Uterus (tissue), 4 donors: Measurements from ENCODE around the gene EAF2. TPM values are rescaled to one million over a fixed set of nuclear protein-coding genes. Genes with fewer than 3 reads are reported as not detected.

ENCODE experiments used
- DNase-seq, 2 donors: peaks; one replicate each; pipeline ENCODE4 v3.0.0-alpha.2; 2019 to 2020
- H3K27ac ChIP-seq, 2 donors: fragments of 200-600 bp; sonication (generic); 1 replicate in 1 of 2; 2 replicates in 1 of 2; pipeline ENCODE4 v1.5.1; 2016 to 2018
- H3K27me3 ChIP-seq, 2 donors: fragments of 200-600 bp; sonication (generic); one replicate each; pipeline ENCODE4 v1.5.1; 2018 to 2019; ENCODE audit warnings: control low read depth in 1 of 2
- H3K36me3 ChIP-seq, 2 donors: fragments of 200-600 bp; sonication (generic); one replicate each; pipeline ENCODE4 v1.5.1; 2019; ENCODE audit warnings: control low read depth in 1 of 2
- H3K4me1 ChIP-seq, 2 donors: fragments of 200-600 bp; sonication (generic); one replicate each; pipeline ENCODE4 v1.5.1; 2018 to 2019; ENCODE audit warnings: control low read depth in 1 of 2
- H3K4me3 ChIP-seq, 2 donors: fragments of 200-600 bp; sonication (generic); 1 replicate in 1 of 2; 2 replicates in 1 of 2; pipeline ENCODE4 v1.5.1; 2018 to 2019; ENCODE audit warnings: mild to moderate bottlenecking in 1 of 2
- H3K9me3 ChIP-seq, 2 donors: fragments of 200-600 bp; sonication (generic); one replicate each; pipeline ENCODE4 v1.5.1; 2019; ENCODE audit warnings: control low read depth in 1 of 2
- POLR2A ChIP-seq, 2 donors: fragments of 450-650 bp; IDR thresholded peaks; one replicate each; pipeline ENCODE4 v1.6.1; 2016; ENCODE audit warnings: antibody characterized with exemption in 2 of 2, mild to moderate bottlenecking in 1 of 2, moderate library complexity in 1 of 2
- intact Hi-C: fragments of 100-400 bp; cut with DNase I; formaldehyde crosslinking; loops from one replicate; pipeline ENCODE4 v1.15.1; 2023; ENCODE audit warnings: low total_unique reads
- total RNA-seq, 4 donors: library from RNA; depleted of rRNA in 3 of 4; stranded (reverse); fragments of >200 nt in 3 of 4; gene quantifications; one replicate each; pipeline versions ENCODE4 v1.1.0 to v1.2.4, GENCODE V29; 2014 to 2023
- TF ChIP-seq, protein P1 (sequence below), 4 experiments: fragments of 200-600 bp in 2 of 4; fragments of 450-650 bp in 2 of 4; sonication (generic) in 2 of 4; IDR thresholded peaks; one replicate each; pipeline ENCODE4 v1.5.1; 2016 to 2019; ENCODE audit warnings: antibody characterized with exemption in 4 of 4, mild to moderate bottlenecking in 2 of 4, moderate library complexity in 1 of 4
- donor health status: DM: yes; HTN: yes; CAD: no.

EAF2 gene
- total RNA-seq, 4 donors from 2014 or later: 0.88 to 21.8 (median 6.9) TPM

DNA sequence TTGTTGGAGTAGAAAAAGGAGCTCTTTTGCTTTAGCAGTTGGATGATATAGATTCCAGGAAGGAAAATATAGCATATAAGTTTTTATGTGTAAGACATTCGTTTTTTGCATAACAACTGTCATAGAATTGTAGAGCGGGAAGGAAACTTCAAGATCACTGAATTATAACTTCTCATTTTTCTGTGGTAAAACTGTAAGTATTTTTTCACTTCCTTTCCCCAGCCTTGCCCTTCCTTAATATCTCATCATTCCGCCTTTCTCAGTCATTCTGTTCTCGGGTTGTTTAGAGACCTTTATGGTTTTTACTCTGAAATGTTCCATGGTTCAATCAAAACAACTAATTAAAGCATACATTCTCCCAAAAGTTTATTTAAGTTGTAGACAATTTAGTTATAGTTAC lies 1.1 kb downstream of the EAF2 start:
- intact Hi-C loops: no loop called here
- H3K4me3 ChIP-seq: peak overlapping the region in 1 of 2 donors; percentile 78
- TF ChIP-seq, protein P1, sequence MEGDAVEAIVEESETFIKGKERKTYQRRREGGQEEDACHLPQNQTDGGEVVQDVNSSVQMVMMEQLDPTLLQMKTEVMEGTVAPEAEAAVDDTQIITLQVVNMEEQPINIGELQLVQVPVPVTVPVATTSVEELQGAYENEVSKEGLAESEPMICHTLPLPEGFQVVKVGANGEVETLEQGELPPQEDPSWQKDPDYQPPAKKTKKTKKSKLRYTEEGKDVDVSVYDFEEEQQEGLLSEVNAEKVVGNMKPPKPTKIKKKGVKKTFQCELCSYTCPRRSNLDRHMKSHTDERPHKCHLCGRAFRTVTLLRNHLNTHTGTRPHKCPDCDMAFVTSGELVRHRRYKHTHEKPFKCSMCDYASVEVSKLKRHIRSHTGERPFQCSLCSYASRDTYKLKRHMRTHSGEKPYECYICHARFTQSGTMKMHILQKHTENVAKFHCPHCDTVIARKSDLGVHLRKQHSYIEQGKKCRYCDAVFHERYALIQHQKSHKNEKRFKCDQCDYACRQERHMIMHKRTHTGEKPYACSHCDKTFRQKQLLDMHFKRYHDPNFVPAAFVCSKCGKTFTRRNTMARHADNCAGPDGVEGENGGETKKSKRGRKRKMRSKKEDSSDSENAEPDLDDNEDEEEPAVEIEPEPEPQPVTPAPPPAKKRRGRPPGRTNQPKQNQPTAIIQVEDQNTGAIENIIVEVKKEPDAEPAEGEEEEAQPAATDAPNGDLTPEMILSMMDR (IDR thresholded peaks at IDR 0.05): no peak
- TF ChIP-seq POLR2A (IDR thresholded peaks at IDR 0.05): no peak

DNA sequence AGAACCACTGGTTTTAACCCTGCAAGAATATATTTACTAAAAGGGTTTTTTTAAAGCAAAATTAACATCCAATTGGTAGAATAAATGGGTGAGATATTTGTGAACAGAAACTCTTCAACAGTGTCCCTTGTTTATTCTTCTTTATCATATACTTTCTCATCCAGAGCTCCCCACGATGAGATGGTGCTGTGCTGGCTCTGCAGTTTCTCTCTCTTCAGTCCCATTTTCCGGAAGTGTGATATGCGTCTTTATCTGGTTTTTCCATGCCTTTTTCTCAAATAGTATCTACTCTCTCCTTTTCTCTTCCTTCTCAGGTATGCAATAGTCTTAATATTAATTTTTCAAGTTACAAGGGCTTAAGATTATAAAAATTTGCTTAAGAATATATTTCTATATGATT lies 1.5 kb downstream of the EAF2 start:
- Histone ChIP-seq H3K27me3 (no peaks in the 10 kb centered on the region), H3K4me1 (peaks cover 0 to 6% of the 10 kb centered on the region in 2 donors), H3K27ac (no peak overlapping the region), H3K9me3 (no peaks in the 10 kb centered on the region), H3K36me3 (no peaks in the 10 kb centered on the region), H3K4me3 (no peak overlapping the region)
- no peak for DNase-seq
- TF ChIP-seq, protein P1 (IDR thresholded peaks at IDR 0.05): no peak
- no peak for TF ChIP-seq POLR2A (IDR thresholded peaks at IDR 0.05)
- intact Hi-C loops: no loop called here

More for the DNA sequence above, 1.1 kb downstream of the EAF2 start:
- no peak for DNase-seq
- H3K9me3 ChIP-seq: no peaks in the 10 kb centered on the region
- no peaks in the 10 kb centered on the region for H3K36me3 ChIP-seq
- no peaks in the 10 kb centered on the region for H3K27me3 ChIP-seq
- H3K27ac ChIP-seq: no peak overlapping the region
- H3K4me1 ChIP-seq: peaks cover 0 to 6% of the 10 kb centered on the region in 2 donors

DNA sequence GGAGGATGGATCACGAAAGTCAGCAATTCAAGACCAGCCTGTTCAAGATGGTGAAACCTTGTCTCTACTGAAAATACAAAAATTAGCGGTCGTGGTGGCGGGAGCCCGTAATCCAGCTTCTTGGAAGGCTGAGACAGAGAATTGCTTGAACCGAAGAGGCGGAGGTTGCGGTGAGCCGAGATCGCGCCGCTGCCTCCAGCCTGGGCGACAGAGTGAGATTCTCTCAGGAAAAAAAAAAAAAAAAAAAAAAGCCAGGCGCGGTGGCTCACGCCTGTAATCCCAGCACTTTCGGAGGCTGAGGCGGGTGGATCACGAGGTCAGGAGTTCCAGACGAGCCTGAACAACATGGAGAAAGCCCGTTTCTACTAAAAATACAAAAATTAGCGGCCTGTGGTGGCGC lies 5.0 kb downstream of the EAF2 start:
- no peaks in the 10 kb centered on the region for H3K27me3 ChIP-seq
- no peak overlapping the region for H3K27ac ChIP-seq
- H3K36me3 ChIP-seq: no peaks in the 10 kb centered on the region
- TF ChIP-seq POLR2A (IDR thresholded peaks at IDR 0.05): no peak
- TF ChIP-seq, protein P1 (IDR thresholded peaks at IDR 0.05): no peak
- no peak overlapping the region for H3K4me3 ChIP-seq
- H3K4me1 ChIP-seq: peaks cover 0 to 6% of the 10 kb centered on the region in 2 donors
- DNase-seq: no peak
- H3K9me3 ChIP-seq: no peaks in the 10 kb centered on the region
- intact Hi-C loops: no loop called here

DNA sequence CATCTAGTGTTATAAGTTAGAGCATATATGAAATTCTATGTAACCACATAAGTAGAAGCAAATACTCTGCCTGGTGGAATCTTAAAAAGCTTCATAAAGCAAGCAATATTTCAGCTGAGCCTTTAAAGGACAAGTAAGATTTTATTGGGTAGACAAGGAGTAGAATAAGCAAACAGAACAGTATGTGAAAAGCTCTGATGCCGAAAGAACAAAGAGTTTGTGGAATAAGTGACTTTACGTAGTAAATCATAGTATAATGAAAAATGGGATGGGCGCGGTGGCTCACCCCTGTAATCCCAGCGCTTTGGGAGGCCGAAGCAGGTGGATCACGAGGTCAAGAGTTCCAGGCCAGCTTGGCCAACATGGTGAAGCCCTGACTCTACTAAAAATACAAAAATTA lies 9.9 kb downstream of the EAF2 start:
- Histone ChIP-seq H3K9me3 (no peaks in the 10 kb centered on the region), H3K27me3 (no peaks in the 10 kb centered on the region), H3K36me3 (peaks cover 0 to 3% of the 10 kb centered on the region in 2 donors), H3K4me3 (no peak overlapping the region), H3K27ac (no peak overlapping the region), H3K4me1 (no peaks in the 10 kb centered on the region)
- TF ChIP-seq POLR2A (IDR thresholded peaks at IDR 0.05): no peak
- TF ChIP-seq, protein P1 (IDR thresholded peaks at IDR 0.05): no peak
- no peak for DNase-seq
- intact Hi-C loops: no loop called here

DNA sequence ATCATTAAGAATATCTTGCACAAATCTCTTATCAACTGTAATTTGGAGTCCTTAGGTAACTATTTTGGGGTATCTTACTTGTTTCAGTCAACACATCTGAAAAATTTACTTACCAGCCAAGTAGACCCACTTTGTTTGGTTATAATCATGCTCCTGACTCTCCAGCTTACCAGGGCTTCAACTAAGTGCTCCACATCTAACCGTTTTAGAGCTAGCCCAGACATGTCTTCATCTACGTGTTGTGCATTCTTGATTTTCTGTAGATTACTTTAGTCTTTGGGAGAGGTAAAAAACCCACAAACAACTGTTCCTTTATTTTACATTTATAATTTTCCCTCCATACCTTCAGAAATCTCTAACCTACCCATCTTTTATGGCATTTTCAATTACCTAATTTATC lies 17.2 kb downstream of the EAF2 start:
- no peak for DNase-seq
- TF ChIP-seq POLR2A (IDR thresholded peaks at IDR 0.05): no peak
- TF ChIP-seq, protein P1 (IDR thresholded peaks at IDR 0.05): no peak
- Histone ChIP-seq H3K4me1 (no peaks in the 10 kb centered on the region), H3K36me3 (no peaks in the 10 kb centered on the region), H3K27me3 (no peaks in the 10 kb centered on the region), H3K27ac (no peak overlapping the region), H3K4me3 (no peak overlapping the region), H3K9me3 (no peaks in the 10 kb centered on the region)
- intact Hi-C loops: no loop called here
